Endothelial cell of umbilical vein (primary cell): ENCODE data around the gene ZSCAN20. TPM values are rescaled to one million over a fixed set of nuclear protein-coding genes. Genes with fewer than 3 reads are reported as not detected.

Source experiments
- Bru-seq: library from RNA; stranded (reverse); fragments of 400-500 nt; gene quantifications from one replicate; lab custom pipeline; 2021; lab: Mats Ljungman, UMichigan
- BruChase-seq, 2 experiments: library from RNA; stranded (reverse); fragments of 400-500 nt; gene quantifications; one replicate each; lab custom pipeline; 2021; lab: Mats Ljungman, UMichigan
- BruUV-seq: library from RNA; stranded (reverse); fragments of 400-500 nt; replicated peaks from 2 replicates; lab custom pipeline; 2021; lab: Mats Ljungman, UMichigan
- CTCF ChIA-PET: fragments of 300-600, 350-600 bp; sonication (Branson Sonifier 250); formaldehyde crosslinking; loops from one replicate; lab custom pipeline; 2021; ENCODE audit warnings: antibody characterized with exemption, inconsistent platforms; lab: Charles Lee
- POLR2A ChIA-PET: fragments of 300-600, 350-600 bp; sonication (Branson Sonifier 250); formaldehyde crosslinking; loops from one replicate; lab custom pipeline; 2021; ENCODE audit warnings: antibody characterized with exemption, inconsistent platforms; lab: Charles Lee
- DNase-seq: peaks from one replicate; pipeline ENCODE4 v3.0.0-alpha.2; 2011; ENCODE audit warnings: low read depth, low spot score
- FAIRE-seq: peaks from 2 replicates; lab custom pipeline; 2011; peaks lifted over from hg19 to GRCh38; lab: Jason Lieb, UNC
- H2AFZ ChIP-seq: 2 replicates; pipeline ENCODE4 v1.6.0; 2012; ENCODE audit warnings: low read depth, low read length, control low read depth, inconsistent platforms
- H3K27ac ChIP-seq: 2 replicates; pipeline ENCODE4 v1.5.1; 2011; ENCODE audit warnings: low read depth, mild to moderate bottlenecking, control low read depth, low read length, moderate library complexity; ENCODE audit not compliant: insufficient read depth
- H3K27me3 ChIP-seq, 2 experiments: 2 replicates each; pipeline versions ENCODE4 v1.6.0 to v1.6.1; 2011; ENCODE audit warnings: low read length in 2 of 2, mixed read lengths in 1 of 2; ENCODE audit not compliant: control insufficient read depth in 2 of 2, insufficient read depth in 2 of 2
- H3K36me3 ChIP-seq, 2 experiments: 2 replicates in 1 of 2; 3 replicates in 1 of 2; pipeline ENCODE4 v1.5.1; 2011; ENCODE audit warnings: low read length in 2 of 2, mild to moderate bottlenecking in 1 of 2, moderate library complexity in 1 of 2; ENCODE audit not compliant: control insufficient read depth in 2 of 2, insufficient read depth in 2 of 2; ENCODE audit errors: extremely low read depth in 1 of 2
- H3K4me1 ChIP-seq: 3 replicates; pipeline ENCODE4 v1.5.1; 2011; ENCODE audit warnings: mild to moderate bottlenecking, low read length; ENCODE audit not compliant: control insufficient read depth, insufficient read depth; ENCODE audit errors: extremely low read depth
- H3K4me2 ChIP-seq: 2 replicates; pipeline ENCODE4 v1.6.1; 2011; ENCODE audit warnings: low read length, control low read depth, mixed read lengths; ENCODE audit not compliant: insufficient read depth
- H3K4me3 ChIP-seq, 3 experiments: fragments of 200-600 bp in 1 of 3; sonication (generic), shearing (Covaris generic) in 1 of 3; replicated peaks in 1 of 3; 2 replicates each; pipeline ENCODE4 v1.5.1; 2011 to 2016; ENCODE audit warnings: control low read depth in 3 of 3, low read length in 3 of 3, mild to moderate bottlenecking in 2 of 3, inconsistent platforms in 1 of 3, low read depth in 1 of 3, moderate library complexity in 1 of 3; ENCODE audit not compliant: insufficient read depth in 1 of 3
- H3K79me2 ChIP-seq: 2 replicates; pipeline ENCODE4 v1.6.0; 2012; ENCODE audit warnings: low read length, inconsistent platforms; ENCODE audit not compliant: control insufficient read depth, insufficient read depth
- H3K9ac ChIP-seq: replicated peaks from 2 replicates; pipeline ENCODE3; 2011; ENCODE audit warnings: low read length, control low read depth; ENCODE audit not compliant: insufficient read depth; ENCODE audit errors: extremely low read depth
- H3K9me1 ChIP-seq: replicated peaks from 3 replicates; pipeline ENCODE4 v1.6.0; 2011; ENCODE audit warnings: mild to moderate bottlenecking, low read length; ENCODE audit not compliant: control insufficient read depth, insufficient read depth; ENCODE audit errors: extremely low read depth
- H3K9me3 ChIP-seq: replicated peaks from 2 replicates; pipeline ENCODE4 v1.5.1; 2012; ENCODE audit warnings: low read length, inconsistent platforms; ENCODE audit not compliant: control insufficient read depth, insufficient read depth
- H4K20me1 ChIP-seq: replicated peaks from 2 replicates; pipeline ENCODE3; 2011; ENCODE audit warnings: mild to moderate bottlenecking, low read length; ENCODE audit not compliant: control insufficient read depth, insufficient read depth; ENCODE audit errors: extremely low read depth
- CTCF ChIP-seq, 2 donors: IDR thresholded peaks; 1 replicate in 1 of 2; 2 replicates in 1 of 2; pipeline ENCODE4 v1.5.1; 2011; ENCODE audit warnings: low read length in 2 of 2, mild to moderate bottlenecking in 2 of 2, moderate library complexity in 2 of 2, control low read depth in 1 of 2, inconsistent platforms in 1 of 2, low read depth in 1 of 2; ENCODE audit not compliant: insufficient read depth in 1 of 2; ENCODE audit errors: extremely low read depth in 1 of 2
- EZH2 ChIP-seq: IDR thresholded peaks from 2 replicates; pipeline ENCODE4 v1.6.1; 2012; ENCODE audit warnings: borderline replicate concordance, low read depth, mild to moderate bottlenecking, moderate library complexity, low read length, inconsistent platforms; ENCODE audit not compliant: severe bottlenecking
- FOS ChIP-seq: IDR thresholded peaks from 2 replicates; pipeline ENCODE4 v1.6.1; 2011; ENCODE audit warnings: mild to moderate bottlenecking, low read length, moderate library complexity, borderline replicate concordance; ENCODE audit not compliant: insufficient read depth
- GATA2 ChIP-seq: IDR thresholded peaks from 2 replicates; pipeline ENCODE4 v1.7.0; 2011; ENCODE audit warnings: low read depth, mild to moderate bottlenecking, moderate library complexity, mixed read lengths, low read length; ENCODE audit not compliant: insufficient read length, insufficient read depth
- JUN ChIP-seq: IDR thresholded peaks from 2 replicates; pipeline ENCODE4 v1.6.1; 2011; ENCODE audit warnings: borderline replicate concordance, low read depth; ENCODE audit not compliant: insufficient read length, insufficient read depth
- MAX ChIP-seq: IDR thresholded peaks from 2 replicates; pipeline ENCODE4 v1.6.1; 2011; ENCODE audit not compliant: insufficient read depth, insufficient read length
- MYC ChIP-seq: IDR thresholded peaks from one replicate; pipeline ENCODE4 v1.6.1; 2011; ENCODE audit warnings: mild to moderate bottlenecking, low read depth, low read length
- POLR2A ChIP-seq: IDR thresholded peaks from 2 replicates; pipeline ENCODE4 v1.6.1; 2012; ENCODE audit warnings: low read depth, mild to moderate bottlenecking, control low read depth, low read length
- POLR2AphosphoS5 ChIP-seq: IDR thresholded peaks from 2 replicates; pipeline ENCODE4 v1.6.1; 2012; ENCODE audit warnings: low read depth, mild to moderate bottlenecking, control low read depth, low read length, moderate library complexity; ENCODE audit not compliant: insufficient read depth
- dilution Hi-C: fragments of 300-500 bp; cut with MboI; formaldehyde crosslinking; loops from one replicate; pipeline ENCODE4 v1.15.0; 2019; ENCODE audit warnings: low sequenced_read_pairs; ENCODE audit not compliant: extremely low pct_ligation_motif_present
- intact Hi-C: fragments of 100-400 bp; cut with micrococcal nuclease; formaldehyde crosslinking; loops from one replicate; pipeline ENCODE4 v1.10.0; 2022
- long read RNA-seq: library from polyadenylated mRNA; stranded (forward); transcript quantifications from one replicate; pipeline ENCODE4 v2.0.0, GENCODE V29; 2021
- polyA minus RNA-seq, 3 experiments: library from RNA; depleted of rRNA, polyadenylated mRNA; stranded (reverse); fragments of >200 nt; gene quantifications; 1 replicate in 1 of 3; 2 replicates in 2 of 3; pipeline ENCODE4 v1.2.3, GENCODE V29; 2011
- polyA plus RNA-seq, 4 experiments: library from polyadenylated mRNA; depleted of rRNA in 3 of 4; stranded (reverse) in 3 of 4; unstranded in 1 of 4; fragments of >200 nt; gene quantifications; 2 replicates each; pipeline versions ENCODE4 v1.2.1 to v1.2.3, GENCODE V29; 2011 to 2012; ENCODE audit warnings: missing spikeins in 1 of 4
- total RNA-seq: library from RNA; stranded (reverse); gene quantifications from 2 replicates; pipeline ENCODE4 v1.2.3, GENCODE V29; 2021

The ZSCAN20 gene
- 4.7 and 5.8 TPM in 2 replicates for total RNA-seq
- 1.0 and 1.2 TPM in 2 replicates for polyA plus RNA-seq
- polyA plus RNA-seq (2011; cell fraction: cytosol; rRNA removed), result 1.5 and 1.7 TPM in 2 replicates
- 5.5 and 5.6 TPM in 2 replicates for polyA plus RNA-seq (2011; cell fraction: nucleus; rRNA removed)
- 1.9 and 2.4 TPM in 2 replicates for polyA plus RNA-seq (2012)
- 4.0 and 5.0 TPM in 2 replicates for polyA minus RNA-seq
- 3.2 TPM for polyA minus RNA-seq (2011; cell fraction: cytosol; rRNA and poly(A)+ RNA removed)
- 2.6 and 3.3 TPM in 2 replicates for polyA minus RNA-seq (2011; cell fraction: nucleus; rRNA and poly(A)+ RNA removed)
- Bru-seq, nascent RNA, result percentile 58 among the genes with signal in this experiment
- BruChase-seq, experiment 1, labeled RNA remaining after a 6-hour chase, result percentile 54 among the genes with signal in this experiment
- percentile 62 among the genes with signal in this experiment for BruChase-seq, experiment 2, labeled RNA remaining after a 2-hour chase
- long read RNA-seq, partial matches to known transcripts, result 0 of 1 reads
- long read RNA-seq, other reads (novel, unspliced or antisense), result 1 of 1 reads

- dilution Hi-C loops, result no loop called here
These were observed at the start of gene ZSCAN20 for GRCh38 chr1:33472269-33472980. Gene ZSCAN20 (plus strand): TSS chr1:33472645. CDS start chr1:33479289, 6,644 bp downstream.

GRCh38 chr1:33424205-33424604 lies 48.2 kb upstream of the ZSCAN20 start:
- Histone ChIP-seq H3K36me3 (no peaks in the 10 kb centered on the region), H2AFZ (no peak overlapping the region), H3K27me3 (no peaks in the 10 kb centered on the region), H3K9me1 (no peaks in the 10 kb centered on the region), H3K27ac (no peak overlapping the region), H3K79me2 (no peaks in the 10 kb centered on the region), H3K9ac (no peak overlapping the region), H3K4me1 (peaks cover 14% of the 10 kb centered on the region), H4K20me1 (no peaks in the 10 kb centered on the region), H3K9me3 (no peaks in the 10 kb centered on the region), H3K4me3 (no peak overlapping the region), H3K4me2 (no peak overlapping the region)
- intact Hi-C loops (no loop called here), dilution Hi-C loops (no loop called here)
- TF ChIP-seq JUN (no peak), POLR2A (no peak), CTCF (IDR thresholded peaks at IDR 0.05; ENCODE audit: extremely low read depth in 1 of 2, insufficient read depth in 1 of 2, low read depth in 1 of 2, low read length in 2 of 2) (no peak), MAX (no peak), FOS (no peak), GATA2 (no peak), EZH2 (no peak), POLR2AphosphoS5 (no peak), MYC (no peak)
- BruUV-seq, result no TSS peak
- ChIA-PET POLR2A (no interaction called here), CTCF (no interaction called here)
- FAIRE-seq, result no peak
- peak; percentile 16 for DNase-seq

More at GRCh38 chr1:33472269-33472980, at the start of gene ZSCAN20:
- peak within 1 kb of the TSS; percentile 98 for H2AFZ ChIP-seq
- H3K4me3 ChIP-seq, result peak within 1 kb of the TSS; percentile 70 to 73 (median 72)
- FAIRE-seq (peak; percentile 100), DNase-seq (peak; percentile 99)
- no peaks in the 10 kb centered on the region for H3K36me3 ChIP-seq
- BruUV-seq, result no TSS peak
- H3K4me1 ChIP-seq, result peaks cover 13% of the 10 kb centered on the region
- H3K9me1 ChIP-seq, result no peaks in the 10 kb centered on the region
- H4K20me1 ChIP-seq, result no peaks in the 10 kb centered on the region
- no peaks in the 10 kb centered on the region for H3K9me3 ChIP-seq
- H3K4me2 ChIP-seq, result peak within 1 kb of the TSS; percentile 91
- peak within 1 kb of the TSS; percentile 63 for H3K27ac ChIP-seq
- POLR2A ChIA-PET, result no interaction called here
- H3K9ac ChIP-seq, result peak within 1 kb of the TSS; percentile 76
- CTCF ChIA-PET, result interaction anchor here (0.6 to 5.1 kb wide), 10 partner anchors 9 to 345 kb away, joined by 3 to 97 read pairs (median 13); partner anchors contain the start of gene A3GALT2
- H3K79me2 ChIP-seq, result peaks cover 9% of the 10 kb centered on the region
- intact Hi-C loops, result loop anchor here (1.0 to 2.0 kb wide), 4 partner anchors 125 to 291 kb away; partner anchors contain the start of gene ZNF362
- TF ChIP-seq MAX, result no peak
- TF ChIP-seq POLR2AphosphoS5, result peak; percentile 66
- peak; percentile 71 for TF ChIP-seq POLR2A
- no peak for TF ChIP-seq JUN
- no peaks in the 10 kb centered on the region for H3K27me3 ChIP-seq
